Mesenchymal stem cell (in vitro differentiated cells and primary cell): ENCODE data around the gene TRAPPC10.

Experiments
- DNase-seq: peaks from one replicate; pipeline ENCODE4 v3.0.0-alpha.2; 2013
- H2AFZ ChIP-seq: one replicate; pipeline ENCODE4 v1.6.1; 2013; ENCODE audit warnings: low read depth, mild to moderate bottlenecking, control low read depth, inconsistent platforms, low read length, moderate library complexity
- H2AK5ac ChIP-seq: 2 replicates; pipeline ENCODE4 v1.6.1; 2013; ENCODE audit warnings: low read length, moderate library complexity, mild to moderate bottlenecking, inconsistent platforms; ENCODE audit not compliant: severe bottlenecking
- H2BK120ac ChIP-seq: one replicate; pipeline ENCODE4 v1.6.1; 2013; ENCODE audit warnings: low read depth, mild to moderate bottlenecking, inconsistent platforms, low read length, moderate library complexity
- H2BK12ac ChIP-seq, 2 experiments: one replicate each; pipeline ENCODE4 v1.6.1; 2013; ENCODE audit warnings: inconsistent platforms in 2 of 2, low read length in 2 of 2, mild to moderate bottlenecking in 2 of 2, moderate library complexity in 2 of 2, control low read depth in 1 of 2
- H2BK15ac ChIP-seq: one replicate; pipeline ENCODE4 v1.6.1; 2013; ENCODE audit warnings: mild to moderate bottlenecking, low read depth, inconsistent platforms; ENCODE audit not compliant: poor library complexity, severe bottlenecking
- H2BK5ac ChIP-seq: 2 replicates; pipeline ENCODE4 v1.6.1; 2013; ENCODE audit warnings: low read depth, mild to moderate bottlenecking, low read length, control low read depth, inconsistent platforms; ENCODE audit not compliant: poor library complexity, severe bottlenecking
- H3K14ac ChIP-seq, 2 experiments: one replicate each; pipeline ENCODE4 v1.6.1; 2013; ENCODE audit warnings: inconsistent platforms in 2 of 2, low read length in 2 of 2, control low read depth in 1 of 2, mild to moderate bottlenecking in 1 of 2, moderate library complexity in 1 of 2
- H3K18ac ChIP-seq, 2 experiments: one replicate each; pipeline ENCODE4 v1.6.1; 2013; ENCODE audit warnings: inconsistent platforms in 2 of 2, low read length in 2 of 2, control low read depth in 1 of 2, low read depth in 1 of 2, mild to moderate bottlenecking in 1 of 2
- H3K23ac ChIP-seq, 2 experiments: one replicate each; pipeline ENCODE4 v1.6.1; 2013; ENCODE audit warnings: inconsistent platforms in 2 of 2, low read length in 2 of 2, mild to moderate bottlenecking in 2 of 2, moderate library complexity in 2 of 2, control low read depth in 1 of 2
- H3K27ac ChIP-seq: 2 replicates; pipeline ENCODE4 v1.5.1; 2013; ENCODE audit warnings: mild to moderate bottlenecking, moderate library complexity, low read length, control low read depth, inconsistent platforms; ENCODE audit not compliant: poor library complexity, severe bottlenecking
- H3K27me3 ChIP-seq, 2 experiments: 2 replicates each; pipeline versions ENCODE4 v1.6.1 to v1.7.0; 2013; ENCODE audit warnings: low read length in 2 of 2, mild to moderate bottlenecking in 2 of 2, moderate library complexity in 2 of 2, control low read depth in 1 of 2, inconsistent platforms in 1 of 2; ENCODE audit not compliant: control insufficient read depth in 1 of 2, insufficient read depth in 1 of 2
- H3K36me3 ChIP-seq, 2 experiments: 2 replicates each; pipeline versions ENCODE4 v1.6.1 to v1.7.0; 2013; ENCODE audit warnings: low read length in 2 of 2, control low read depth in 1 of 2, inconsistent platforms in 1 of 2, low read depth in 1 of 2, mild to moderate bottlenecking in 1 of 2; ENCODE audit not compliant: insufficient read depth in 2 of 2, control insufficient read depth in 1 of 2
- H3K4ac ChIP-seq, 2 experiments: one replicate each; pipeline ENCODE4 v1.6.1; 2013; ENCODE audit warnings: inconsistent platforms in 2 of 2, low read length in 2 of 2, mild to moderate bottlenecking in 2 of 2, moderate library complexity in 2 of 2, control low read depth in 1 of 2, low read depth in 1 of 2
- H3K4me1 ChIP-seq: 2 replicates; pipeline ENCODE4 v1.6.1; 2013; ENCODE audit warnings: low read depth, low read length, control low read depth; ENCODE audit not compliant: control insufficient read depth, insufficient read depth
- H3K4me2 ChIP-seq: 2 replicates; pipeline ENCODE4 v1.6.1; 2013; ENCODE audit warnings: low read length, mild to moderate bottlenecking, inconsistent platforms; ENCODE audit not compliant: poor library complexity, severe bottlenecking
- H3K4me3 ChIP-seq, 2 experiments: 2 replicates each; pipeline versions ENCODE4 v1.5.1 to v1.7.0; 2013; ENCODE audit warnings: low read length in 2 of 2, mild to moderate bottlenecking in 2 of 2, control low read depth in 1 of 2, low read depth in 1 of 2; ENCODE audit not compliant: insufficient read depth in 1 of 2
- H3K79me1 ChIP-seq: replicated peaks from 2 replicates; pipeline ENCODE4 v1.6.1; 2013; ENCODE audit warnings: mild to moderate bottlenecking, control low read depth, low read length, inconsistent platforms; ENCODE audit not compliant: poor library complexity, severe bottlenecking
- H3K9ac ChIP-seq: 2 replicates; pipeline ENCODE4 v1.7.0; 2013; ENCODE audit warnings: mild to moderate bottlenecking, low read length, moderate library complexity
- H3K9me3 ChIP-seq: 2 replicates; pipeline ENCODE4 v1.7.0; 2013; ENCODE audit warnings: mild to moderate bottlenecking, low read length; ENCODE audit not compliant: control insufficient read depth
- H4K8ac ChIP-seq: one replicate; pipeline ENCODE4 v1.6.1; 2013; ENCODE audit warnings: inconsistent platforms, mild to moderate bottlenecking, low read length, moderate library complexity
- H4K91ac ChIP-seq: one replicate; pipeline ENCODE4 v1.6.1; 2013; ENCODE audit warnings: mild to moderate bottlenecking, low read length, inconsistent platforms
- WGBS: methylation state at CpG from one replicate; pipeline ENCODE4 v1.1.7; 2013; ENCODE audit warnings: mixed read lengths; 5-methylcytosine and 5-hydroxymethylcytosine counted together

TRAPPC10 gene

DNA sequence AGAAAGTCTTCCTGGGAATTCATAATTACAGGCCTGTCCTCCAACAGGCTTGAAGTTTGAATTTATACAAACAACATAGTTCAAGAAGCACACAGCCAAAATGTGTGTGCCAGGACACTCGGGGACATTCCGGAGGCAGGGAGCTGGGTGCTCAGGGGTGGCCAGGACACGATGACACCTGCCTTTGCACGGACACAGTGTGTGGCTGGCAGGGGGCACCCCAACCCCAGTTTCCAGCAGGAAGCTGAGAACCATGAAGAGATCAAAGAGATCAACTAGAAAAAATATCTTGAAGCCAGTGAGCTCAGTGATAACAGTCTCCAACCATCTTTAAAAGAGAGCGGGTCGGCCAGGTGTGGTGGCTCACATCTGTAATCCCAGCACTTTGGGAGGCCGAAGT lies 32.5 kb upstream of the TRAPPC10 start:
- WGBS, result 91% methylated on average over 7 of the region's 7 CpGs

DNA sequence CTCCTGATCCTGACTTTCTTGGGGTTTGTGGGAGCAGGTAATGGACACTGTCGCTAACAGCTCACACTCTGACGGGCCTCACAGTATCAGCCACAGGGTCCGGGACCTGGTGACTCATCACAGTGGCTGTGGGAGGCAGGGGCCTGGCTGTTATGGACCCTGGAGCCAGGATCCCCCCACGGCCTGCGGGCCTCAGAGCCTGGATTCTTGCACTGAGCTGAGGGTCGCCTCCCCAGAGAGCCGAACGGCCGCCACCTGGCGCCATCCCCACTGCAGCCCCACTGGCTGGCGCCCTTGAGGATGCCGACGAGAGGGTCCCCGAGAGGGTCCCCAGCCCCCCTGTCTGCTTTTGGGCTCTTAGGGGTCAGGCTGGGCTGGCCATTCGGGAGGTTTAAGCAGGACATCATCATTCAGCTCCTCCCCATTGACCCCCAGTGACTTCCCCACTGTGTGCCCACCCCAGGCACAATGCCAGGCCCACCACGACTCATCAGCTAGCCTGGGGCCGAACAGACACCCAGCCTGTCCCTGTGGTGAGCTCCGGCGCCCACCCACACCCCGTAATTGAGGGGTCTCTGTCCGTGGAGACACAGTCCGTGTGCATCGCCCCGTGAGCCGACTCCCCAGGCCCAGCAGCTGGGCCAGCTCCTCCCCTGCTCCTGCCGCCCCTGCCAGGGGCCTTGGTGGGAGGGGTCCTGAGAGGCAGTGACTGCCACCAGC lies 30.8 kb upstream of the TRAPPC10 start:
- Histone ChIP-seq H2BK12ac (no peak overlapping the region), H3K79me1 (no peaks in the 10 kb centered on the region), H3K4me3 (peak overlapping the region in 1 of 2 experiments; percentile 1), H2BK15ac (no peak overlapping the region), H3K9me3 (no peaks in the 10 kb centered on the region), H2BK5ac (no peak overlapping the region), H3K27ac (no peak overlapping the region), H2AK5ac (no peak overlapping the region), H3K23ac (no peak overlapping the region), H2AFZ (no peak overlapping the region), H3K4me2 (no peak overlapping the region), H2BK120ac (no peak overlapping the region), H3K4ac (no peak overlapping the region), H4K91ac (peak overlapping the region; percentile 25), H3K18ac (no peak overlapping the region), H3K4me1 (peaks cover 26% of the 10 kb centered on the region), H3K36me3 (peaks cover 18 to 49% of the 10 kb centered on the region in 2 experiments), H4K8ac (peak overlapping the region; percentile 53), H3K27me3 (peaks cover 0 to 4% of the 10 kb centered on the region in 2 experiments), H3K14ac (no peak overlapping the region), H3K9ac (no peak overlapping the region)
- DNase-seq, result no peak
- WGBS, result 89% methylated on average over 26 of the region's 26 CpGs

More for the DNA sequence above, 32.5 kb upstream of the TRAPPC10 start:
- no peak overlapping the region for H3K14ac ChIP-seq
- H3K79me1 ChIP-seq, result no peaks in the 10 kb centered on the region
- H3K23ac ChIP-seq, result no peak overlapping the region
- no peak overlapping the region for H3K4ac ChIP-seq
- H3K27ac ChIP-seq, result no peak overlapping the region
- H4K8ac ChIP-seq, result no peak overlapping the region
- H3K4me1 ChIP-seq, result peaks cover 28% of the 10 kb centered on the region
- H3K9me3 ChIP-seq, result no peaks in the 10 kb centered on the region
- peaks cover 18 to 45% of the 10 kb centered on the region in 2 experiments for H3K36me3 ChIP-seq
- H3K9ac ChIP-seq, result no peak overlapping the region
- no peak overlapping the region for H2AFZ ChIP-seq
- H2BK120ac ChIP-seq, result no peak overlapping the region
- no peak for DNase-seq
- H2BK15ac ChIP-seq, result no peak overlapping the region
- no peak overlapping the region for H3K18ac ChIP-seq
- no peak overlapping the region for H3K4me2 ChIP-seq
- no peaks in the 10 kb centered on the region for H3K27me3 ChIP-seq
- H2BK12ac ChIP-seq, result no peak overlapping the region
- no peak overlapping the region for H3K4me3 ChIP-seq
- no peak overlapping the region for H4K91ac ChIP-seq
- H2BK5ac ChIP-seq, result no peak overlapping the region
- H2AK5ac ChIP-seq, result no peak overlapping the region

DNA sequence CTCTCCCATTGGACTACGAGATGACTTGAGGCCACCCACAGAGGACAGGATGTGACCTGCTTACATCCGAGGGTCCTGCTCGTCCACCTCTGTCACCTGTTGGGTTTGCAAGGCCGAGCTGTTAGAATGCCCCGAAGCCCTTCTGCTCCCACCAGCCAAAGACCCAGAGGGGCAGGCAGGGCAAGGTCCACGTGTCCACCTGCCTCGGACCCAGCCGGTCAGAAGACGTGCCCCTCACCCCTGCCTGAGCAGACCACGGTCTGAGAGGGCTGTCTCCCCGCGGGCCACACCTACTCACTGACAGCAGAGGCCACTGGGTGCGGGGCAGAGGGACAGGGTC lies 30.3 kb upstream of the TRAPPC10 start:
- no peak overlapping the region for H3K14ac ChIP-seq
- WGBS, result 67% methylated on average over 10 of the region's 13 CpGs

DNA sequence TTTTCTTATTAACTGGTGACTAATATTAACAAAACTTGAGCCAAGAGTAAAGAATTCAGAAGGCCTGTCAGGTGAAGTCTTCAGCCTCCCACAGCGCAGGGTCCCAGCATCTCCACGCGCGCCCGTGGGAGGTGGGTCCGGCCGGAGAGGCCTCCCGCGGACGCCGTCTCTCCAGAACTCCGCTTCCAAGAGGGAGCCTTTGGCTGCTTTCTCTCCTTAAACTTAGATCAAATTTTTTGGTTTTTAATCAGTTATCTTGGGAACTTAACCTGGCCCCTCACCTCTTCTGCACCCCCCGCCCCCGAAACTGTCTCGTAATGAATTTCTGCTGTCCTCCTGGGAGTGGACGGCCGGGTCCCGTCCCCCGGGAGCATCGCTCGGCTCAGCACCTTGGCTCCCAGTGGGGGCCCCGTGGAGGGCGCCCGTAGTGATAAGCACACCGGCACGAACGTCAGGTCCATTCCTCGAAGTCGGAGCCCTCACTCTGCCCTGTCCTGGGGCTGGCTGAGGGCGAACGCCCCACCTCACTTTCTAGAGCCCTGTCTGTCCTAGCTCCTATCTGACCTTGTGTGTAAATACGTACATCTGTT lies 29.5 kb upstream of the TRAPPC10 start:
- Histone ChIP-seq H3K18ac (no peak overlapping the region), H2BK5ac (no peak overlapping the region), H3K9ac (no peak overlapping the region), H3K79me1 (no peaks in the 10 kb centered on the region), H3K27me3 (peaks cover 0 to 17% of the 10 kb centered on the region in 2 experiments), H3K4ac (no peak overlapping the region), H3K4me2 (no peak overlapping the region), H3K27ac (no peak overlapping the region), H3K4me1 (peaks cover 24% of the 10 kb centered on the region), H3K9me3 (no peaks in the 10 kb centered on the region), H3K4me3 (no peak overlapping the region), H2BK120ac (no peak overlapping the region), H2AK5ac (no peak overlapping the region), H3K23ac (no peak overlapping the region), H2BK12ac (no peak overlapping the region), H4K91ac (no peak overlapping the region), H3K14ac (no peak overlapping the region), H2AFZ (no peak overlapping the region), H3K36me3 (peaks cover 18 to 49% of the 10 kb centered on the region in 2 experiments), H2BK15ac (no peak overlapping the region), H4K8ac (no peak overlapping the region)
- DNase-seq, result no peak
- WGBS, result 94% methylated on average over 30 of the region's 32 CpGs

More for the DNA sequence above, 30.3 kb upstream of the TRAPPC10 start:
- H2BK5ac ChIP-seq, result no peak overlapping the region
- DNase-seq, result no peak
- H3K4me1 ChIP-seq, result peaks cover 26% of the 10 kb centered on the region
- no peak overlapping the region for H4K8ac ChIP-seq
- no peak overlapping the region for H2BK120ac ChIP-seq
- no peak overlapping the region for H2BK15ac ChIP-seq
- H2BK12ac ChIP-seq, result no peak overlapping the region
- peaks cover 18 to 49% of the 10 kb centered on the region in 2 experiments for H3K36me3 ChIP-seq
- H3K4ac ChIP-seq, result no peak overlapping the region
- no peak overlapping the region for H2AFZ ChIP-seq
- H3K79me1 ChIP-seq, result no peaks in the 10 kb centered on the region
- no peak overlapping the region for H3K27ac ChIP-seq
- H3K9ac ChIP-seq, result no peak overlapping the region
- no peak overlapping the region for H3K4me2 ChIP-seq
- H3K4me3 ChIP-seq, result peak overlapping the region in 1 of 2 experiments; percentile 20
- H3K9me3 ChIP-seq, result no peaks in the 10 kb centered on the region
- no peak overlapping the region for H3K23ac ChIP-seq
- H3K27me3 ChIP-seq, result peaks cover 0 to 9% of the 10 kb centered on the region in 2 experiments
- H4K91ac ChIP-seq, result no peak overlapping the region
- no peak overlapping the region for H3K18ac ChIP-seq
- H2AK5ac ChIP-seq, result peak overlapping the region; percentile 37
